Nephron (organoid): ENCODE measurements around the gene TSPAN18.

Experiments
- H3K27ac Mint-ChIP-seq, 3 experiments: 2 replicates each; pipeline ENCODE4 v1.8.0; 2020; ENCODE audit warnings: mixed read lengths in 3 of 3, mild to moderate bottlenecking in 2 of 3, moderate library complexity in 1 of 3
- H3K27me3 Mint-ChIP-seq: 2 replicates; pipeline ENCODE4 v1.8.0; 2021; ENCODE audit warnings: low read depth, mild to moderate bottlenecking, moderate library complexity, mixed read lengths
- H3K36me3 Mint-ChIP-seq: 2 replicates; pipeline ENCODE4 v1.8.0; 2020; ENCODE audit warnings: low read depth, mixed read lengths
- H3K4me1 Mint-ChIP-seq: 2 replicates; pipeline ENCODE4 v1.8.0; 2020; ENCODE audit warnings: mixed read lengths
- H3K4me3 Mint-ChIP-seq, 3 experiments: 2 replicates each; pipeline ENCODE4 v1.8.0; 2020; ENCODE audit warnings: mild to moderate bottlenecking in 3 of 3, mixed read lengths in 3 of 3, moderate library complexity in 2 of 3
- H3K9me3 Mint-ChIP-seq: 2 replicates; pipeline ENCODE4 v1.8.0; 2020; ENCODE audit warnings: mixed read lengths
- CTCF ChIP-seq, 3 experiments: fragments of 200-600 bp; sonication (generic); IDR thresholded peaks; one replicate each; pipeline ENCODE4 v1.5.0; 2021; ENCODE audit warnings: antibody characterized with exemption in 3 of 3; ENCODE audit not compliant: unreplicated experiment in 3 of 3

The TSPAN18 gene

GRCh38 chr11:44927174-44927661 lies 200.5 kb downstream of the TSPAN18 start:
- Mint-ChIP-seq H3K9me3 (no peaks in the 10 kb centered on the region), H3K36me3 (peaks cover 8% of the 10 kb centered on the region), H3K27me3 (peaks cover 5% of the 10 kb centered on the region), H3K4me3 (no peak overlapping the region), H3K4me1 (peaks cover 10% of the 10 kb centered on the region), H3K27ac (no peak overlapping the region)
- TF ChIP-seq CTCF (IDR thresholded peaks at IDR 0.05; ENCODE audit: unreplicated experiment in 3 of 3), result peak; percentile 84 to 91 (median 88)

- no peak for TF ChIP-seq CTCF (IDR thresholded peaks at IDR 0.05; ENCODE audit: unreplicated experiment in 3 of 3)
- Mint-ChIP-seq H3K27me3 (no peaks in the 10 kb centered on the region), H3K36me3 (peaks cover 8% of the 10 kb centered on the region), H3K4me3 (no peak overlapping the region), H3K9me3 (no peaks in the 10 kb centered on the region), H3K27ac (no peak overlapping the region), H3K4me1 (peaks cover 12% of the 10 kb centered on the region)
Observed at GRCh38 chr11:44928144-44928543, 201.4 kb downstream of the TSPAN18 start.

GRCh38 chr11:44928816-44929215 lies 202.1 kb downstream of the TSPAN18 start:
- TF ChIP-seq CTCF (IDR thresholded peaks at IDR 0.05; ENCODE audit: unreplicated experiment in 3 of 3), result no peak
- Mint-ChIP-seq H3K36me3 (peaks cover 8% of the 10 kb centered on the region), H3K4me3 (no peak overlapping the region), H3K27me3 (no peaks in the 10 kb centered on the region), H3K4me1 (peaks cover 12% of the 10 kb centered on the region), H3K9me3 (no peaks in the 10 kb centered on the region), H3K27ac (no peak overlapping the region)

- H3K27ac Mint-ChIP-seq, result no peak overlapping the region
- H3K27me3 Mint-ChIP-seq, result no peaks in the 10 kb centered on the region
- peaks cover 8% of the 10 kb centered on the region for H3K36me3 Mint-ChIP-seq
- no peak for TF ChIP-seq CTCF (IDR thresholded peaks at IDR 0.05; ENCODE audit: unreplicated experiment in 3 of 3)
- no peak overlapping the region for H3K4me3 Mint-ChIP-seq
- no peaks in the 10 kb centered on the region for H3K9me3 Mint-ChIP-seq
- H3K4me1 Mint-ChIP-seq, result peaks cover 12% of the 10 kb centered on the region
Observed at GRCh38 chr11:44930588-44931302, 204.0 kb downstream of the TSPAN18 start.

- peaks cover 8% of the 10 kb centered on the region for H3K36me3 Mint-ChIP-seq
Observed at GRCh38 chr11:44931466-44931865, 204.7 kb downstream of the TSPAN18 start.

More at GRCh38 chr11:44931466-44931865, 204.7 kb downstream of the TSPAN18 start:
- no peak for TF ChIP-seq CTCF (IDR thresholded peaks at IDR 0.05; ENCODE audit: unreplicated experiment in 3 of 3)
- H3K4me1 Mint-ChIP-seq, result peaks cover 10% of the 10 kb centered on the region
- no peak overlapping the region for H3K27ac Mint-ChIP-seq
- no peaks in the 10 kb centered on the region for H3K27me3 Mint-ChIP-seq
- no peak overlapping the region for H3K4me3 Mint-ChIP-seq
- no peaks in the 10 kb centered on the region for H3K9me3 Mint-ChIP-seq
